Hematopoietic multipotent progenitor cell treated with erythropoietin and hydrocortisone succinate and interleukin-3 and kit ligand, for 17 days (in vitro differentiated cells): ENCODE results near the gene SNRNP25.
"Not testable (repeated sequence)": the region's sequence is repeated elsewhere in the genome, so short reads cannot be mapped to it uniquely, and the experiment has no call there.

ENCODE experiments used
- DNase-seq: peaks from one replicate; pipeline ENCODE4 v3.0.0-alpha.2; 2015; ENCODE audit warnings: low spot score

The SNRNP25 gene

GRCh38 chr16:42069-42457, 11.6 kb upstream of the SNRNP25 start:
- no peak for DNase-seq

GRCh38 chr16:42691-43090, 10.9 kb upstream of the SNRNP25 start:
- no peak for DNase-seq

GRCh38 chr16:43294-43693, 10.3 kb upstream of the SNRNP25 start:
- no peak for DNase-seq

GRCh38 chr16:44655-45054, 9.0 kb upstream of the SNRNP25 start:
- no peak for DNase-seq

GRCh38 chr16:45454-45853, 8.2 kb upstream of the SNRNP25 start:
- DNase-seq: no peak

- not testable (repeated sequence) for DNase-seq
These were observed 7.1 kb upstream of the SNRNP25 start for GRCh38 chr16:46510-46909.

- no peak for DNase-seq
These were observed 6.4 kb upstream of the SNRNP25 start for GRCh38 chr16:47234-47633.

- no peak for DNase-seq
These were observed 2.6 kb upstream of the SNRNP25 start for GRCh38 chr16:50769-51591.

GRCh38 chr16:54237-54581, 581 bp downstream of the SNRNP25 start:
- no peak for DNase-seq

- no peak for DNase-seq
These were observed 2.0 kb downstream of the SNRNP25 start for GRCh38 chr16:55571-56136.

GRCh38 chr16:56231-56927, 2.8 kb downstream of the SNRNP25 start:
- no peak for DNase-seq

GRCh38 chr16:57711-58110, 4.1 kb downstream of the SNRNP25 start:
- no peak for DNase-seq

GRCh38 chr16:58491-59439, 5.1 kb downstream of the SNRNP25 start:
- DNase-seq: no peak

- no peak for DNase-seq
These were observed 5.9 kb downstream of the SNRNP25 start for GRCh38 chr16:59440-60059.

GRCh38 chr16:60166-60565, 6.5 kb downstream of the SNRNP25 start:
- DNase-seq: no peak

GRCh38 chr16:60929-61878, 7.6 kb downstream of the SNRNP25 start:
- DNase-seq: no peak

- DNase-seq: no peak
These were observed 8.3 kb downstream of the SNRNP25 start for GRCh38 chr16:61879-62281.

GRCh38 chr16:62283-62967, 8.8 kb downstream of the SNRNP25 start:
- no peak for DNase-seq

- no peak for DNase-seq
These were observed 9.4 kb downstream of the SNRNP25 start for GRCh38 chr16:62968-63391.

- no peak for DNase-seq
These were observed 9.8 kb downstream of the SNRNP25 start for GRCh38 chr16:63466-63865.
